ENCODE data around the gene KRT32.

GRCh38 chr17:41417127-41417526, 50.1 kb downstream of the KRT32 start:
- TF ChIP-seq POLR2A (IDR thresholded peaks at IDR 0.05; ENCODE audit: low read depth, low read length) = no peak
- TF ChIP-seq TAF1 (IDR thresholded peaks at IDR 0.05; ENCODE audit: low read depth, low read length) = no peak
- no peak for TF ChIP-seq POLR2AphosphoS5 (IDR thresholded peaks at IDR 0.05; ENCODE audit: low read depth, low read length)

All from GM12891 (cell line).